Posterior vena cava (tissue), 2 donors: ENCODE results near the gene SHISAL2B. TPM values are rescaled to one million over a fixed set of nuclear protein-coding genes. Genes with fewer than 3 reads are reported as not detected.
"Not testable (repeated sequence)": the region's sequence is repeated elsewhere in the genome, so short reads cannot be mapped to it uniquely, and the experiment has no call there.

Source experiments
- DNase-seq: peaks from one replicate; pipeline ENCODE4 v3.0.0-alpha.2; 2020; ENCODE audit warnings: low spot score
- intact Hi-C, 2 donors: fragments of 100-400 bp; cut with DNase I; formaldehyde crosslinking; loops; one replicate each; pipeline versions ENCODE4 v1.14.1 to v1.14.2; 2022 to 2023
- total RNA-seq, 2 donors: library from RNA; stranded (reverse); fragmentation: NEBNext Ultra II Directional; extraction: Animal tissue kit (Norgen Biotek cat#: 25700); gene quantifications; one replicate each; pipeline ENCODE4 v1.2.1, GENCODE V29; 2021
- donor health status: DM: yes; HTN: yes; CAD: no.
- donor health status: DM: yes; HTN: yes; CAD: no.

SHISAL2B gene
- total RNA-seq, 2 donors from 2014 or later, result not detected

- no peak for DNase-seq
- intact Hi-C loops, result no loop called here
Measured at GRCh38 chr5:64691291-64691690, 988 bp downstream of the SHISAL2B start.

GRCh38 chr5:64693636-64694035 lies 3.3 kb downstream of the SHISAL2B start:
- no peak for DNase-seq
- intact Hi-C loops, result no loop called here

- intact Hi-C loops, DNase-seq: not testable (repeated sequence)
Measured at GRCh38 chr5:64696414-64696813, 6.1 kb downstream of the SHISAL2B start.

GRCh38 chr5:64700765-64701164 lies 10.5 kb downstream of the SHISAL2B start:
- intact Hi-C loops, result no loop called here
- no peak for DNase-seq

- intact Hi-C loops, DNase-seq: not testable (repeated sequence)
Measured at GRCh38 chr5:64706074-64706473, 15.8 kb downstream of the SHISAL2B start.

- no peak for DNase-seq
- intact Hi-C loops, result no loop called here
Measured at GRCh38 chr5:64707191-64707590, 16.9 kb downstream of the SHISAL2B start.

GRCh38 chr5:64714495-64714894 lies 24.2 kb downstream of the SHISAL2B start:
- intact Hi-C loops, DNase-seq: not testable (repeated sequence)

GRCh38 chr5:64722588-64722987 lies 32.3 kb downstream of the SHISAL2B start:
- no peak for DNase-seq
- intact Hi-C loops, result no loop called here

- DNase-seq, result no peak
- intact Hi-C loops, result no loop called here
Measured at GRCh38 chr5:64727150-64727549, 36.8 kb downstream of the SHISAL2B start.

- intact Hi-C loops, result no loop called here
- DNase-seq, result no peak
Measured at GRCh38 chr5:64742411-64742810, 52.1 kb downstream of the SHISAL2B start.

- DNase-seq, result no peak
- intact Hi-C loops, result no loop called here
Measured at GRCh38 chr5:64742821-64743220, 52.5 kb downstream of the SHISAL2B start.

GRCh38 chr5:64744914-64745313 lies 54.6 kb downstream of the SHISAL2B start:
- intact Hi-C loops, result no loop called here
- no peak for DNase-seq

- no peak for DNase-seq
- intact Hi-C loops, result no loop called here
Measured at GRCh38 chr5:64746446-64746845, 56.1 kb downstream of the SHISAL2B start.

GRCh38 chr5:64749385-64749784 lies 59.1 kb downstream of the SHISAL2B start:
- intact Hi-C loops, result no loop called here
- DNase-seq, result no peak

- DNase-seq, result no peak
- intact Hi-C loops, result no loop called here
Measured at GRCh38 chr5:64754066-64754465, 63.8 kb downstream of the SHISAL2B start.

GRCh38 chr5:64758901-64759300 lies 68.6 kb downstream of the SHISAL2B start:
- DNase-seq, result no peak
- intact Hi-C loops, result no loop called here

- intact Hi-C loops, result no loop called here
- DNase-seq, result no peak
Measured at GRCh38 chr5:64759960-64760660, 69.8 kb downstream of the SHISAL2B start.

GRCh38 chr5:64763948-64764503 lies 73.7 kb downstream of the SHISAL2B start:
- DNase-seq, result no peak
- intact Hi-C loops, result no loop called here

GRCh38 chr5:64765804-64766504 lies 75.7 kb downstream of the SHISAL2B start:
- no peak for DNase-seq
- intact Hi-C loops, result no loop called here

GRCh38 chr5:64766941-64767340 lies 76.6 kb downstream of the SHISAL2B start:
- intact Hi-C loops, result no loop called here
- no peak for DNase-seq
